ENCODE data around the gene KCNMB2. TPM values are rescaled to one million over a fixed set of nuclear protein-coding genes. Genes with fewer than 3 reads are reported as not detected.

The KCNMB2 gene
- total RNA-seq, 1 experiment from 2014 or later, result not detected

GRCh38 chr3:178487752-178488151 lies 48.5 kb upstream of the KCNMB2 start:
- Mint-ChIP-seq H3K4me3 (no peak overlapping the region), H3K9me3 (no peaks in the 10 kb centered on the region), H3K4me1 (peaks cover 24% of the 10 kb centered on the region), H3K36me3 (no peaks in the 10 kb centered on the region), H3K27me3 (ENCODE audit: low read depth) (no peaks in the 10 kb centered on the region), H3K27ac (no peak overlapping the region)
- ChIA-PET POLR2A (no interaction called here), CTCF (no interaction called here)
- no peak for ATAC-seq
- DNase-seq (ENCODE audit: low spot score), result no peak
- TF ChIP-seq HMGA2 (CRISPR knock-in tag; IDR thresholded peaks at IDR 0.05) (peak; percentile 87; the same call in 1 of the 2 replicates), ZMAT4 (CRISPR knock-in tag; IDR thresholded peaks at IDR 0.05) (no peak), SOX15 (CRISPR knock-in tag; IDR thresholded peaks at IDR 0.05) (no peak), AR (CRISPR knock-in tag; IDR thresholded peaks at IDR 0.05) (no peak), SMAD4 (CRISPR knock-in tag; IDR thresholded peaks at IDR 0.05) (no peak), HMGXB4 (CRISPR knock-in tag; IDR thresholded peaks at IDR 0.05) (no peak)
- TF ChIP-seq, protein P1, sequence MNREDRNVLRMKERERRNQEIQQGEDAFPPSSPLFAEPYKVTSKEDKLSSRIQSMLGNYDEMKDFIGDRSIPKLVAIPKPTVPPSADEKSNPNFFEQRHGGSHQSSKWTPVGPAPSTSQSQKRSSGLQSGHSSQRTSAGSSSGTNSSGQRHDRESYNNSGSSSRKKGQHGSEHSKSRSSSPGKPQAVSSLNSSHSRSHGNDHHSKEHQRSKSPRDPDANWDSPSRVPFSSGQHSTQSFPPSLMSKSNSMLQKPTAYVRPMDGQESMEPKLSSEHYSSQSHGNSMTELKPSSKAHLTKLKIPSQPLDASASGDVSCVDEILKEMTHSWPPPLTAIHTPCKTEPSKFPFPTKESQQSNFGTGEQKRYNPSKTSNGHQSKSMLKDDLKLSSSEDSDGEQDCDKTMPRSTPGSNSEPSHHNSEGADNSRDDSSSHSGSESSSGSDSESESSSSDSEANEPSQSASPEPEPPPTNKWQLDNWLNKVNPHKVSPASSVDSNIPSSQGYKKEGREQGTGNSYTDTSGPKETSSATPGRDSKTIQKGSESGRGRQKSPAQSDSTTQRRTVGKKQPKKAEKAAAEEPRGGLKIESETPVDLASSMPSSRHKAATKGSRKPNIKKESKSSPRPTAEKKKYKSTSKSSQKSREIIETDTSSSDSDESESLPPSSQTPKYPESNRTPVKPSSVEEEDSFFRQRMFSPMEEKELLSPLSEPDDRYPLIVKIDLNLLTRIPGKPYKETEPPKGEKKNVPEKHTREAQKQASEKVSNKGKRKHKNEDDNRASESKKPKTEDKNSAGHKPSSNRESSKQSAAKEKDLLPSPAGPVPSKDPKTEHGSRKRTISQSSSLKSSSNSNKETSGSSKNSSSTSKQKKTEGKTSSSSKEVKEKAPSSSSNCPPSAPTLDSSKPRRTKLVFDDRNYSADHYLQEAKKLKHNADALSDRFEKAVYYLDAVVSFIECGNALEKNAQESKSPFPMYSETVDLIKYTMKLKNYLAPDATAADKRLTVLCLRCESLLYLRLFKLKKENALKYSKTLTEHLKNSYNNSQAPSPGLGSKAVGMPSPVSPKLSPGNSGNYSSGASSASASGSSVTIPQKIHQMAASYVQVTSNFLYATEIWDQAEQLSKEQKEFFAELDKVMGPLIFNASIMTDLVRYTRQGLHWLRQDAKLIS (CRISPR knock-in tag; IDR thresholded peaks at IDR 0.05; ENCODE audit: borderline replicate concordance), result no peak
- TF ChIP-seq, protein P2, sequence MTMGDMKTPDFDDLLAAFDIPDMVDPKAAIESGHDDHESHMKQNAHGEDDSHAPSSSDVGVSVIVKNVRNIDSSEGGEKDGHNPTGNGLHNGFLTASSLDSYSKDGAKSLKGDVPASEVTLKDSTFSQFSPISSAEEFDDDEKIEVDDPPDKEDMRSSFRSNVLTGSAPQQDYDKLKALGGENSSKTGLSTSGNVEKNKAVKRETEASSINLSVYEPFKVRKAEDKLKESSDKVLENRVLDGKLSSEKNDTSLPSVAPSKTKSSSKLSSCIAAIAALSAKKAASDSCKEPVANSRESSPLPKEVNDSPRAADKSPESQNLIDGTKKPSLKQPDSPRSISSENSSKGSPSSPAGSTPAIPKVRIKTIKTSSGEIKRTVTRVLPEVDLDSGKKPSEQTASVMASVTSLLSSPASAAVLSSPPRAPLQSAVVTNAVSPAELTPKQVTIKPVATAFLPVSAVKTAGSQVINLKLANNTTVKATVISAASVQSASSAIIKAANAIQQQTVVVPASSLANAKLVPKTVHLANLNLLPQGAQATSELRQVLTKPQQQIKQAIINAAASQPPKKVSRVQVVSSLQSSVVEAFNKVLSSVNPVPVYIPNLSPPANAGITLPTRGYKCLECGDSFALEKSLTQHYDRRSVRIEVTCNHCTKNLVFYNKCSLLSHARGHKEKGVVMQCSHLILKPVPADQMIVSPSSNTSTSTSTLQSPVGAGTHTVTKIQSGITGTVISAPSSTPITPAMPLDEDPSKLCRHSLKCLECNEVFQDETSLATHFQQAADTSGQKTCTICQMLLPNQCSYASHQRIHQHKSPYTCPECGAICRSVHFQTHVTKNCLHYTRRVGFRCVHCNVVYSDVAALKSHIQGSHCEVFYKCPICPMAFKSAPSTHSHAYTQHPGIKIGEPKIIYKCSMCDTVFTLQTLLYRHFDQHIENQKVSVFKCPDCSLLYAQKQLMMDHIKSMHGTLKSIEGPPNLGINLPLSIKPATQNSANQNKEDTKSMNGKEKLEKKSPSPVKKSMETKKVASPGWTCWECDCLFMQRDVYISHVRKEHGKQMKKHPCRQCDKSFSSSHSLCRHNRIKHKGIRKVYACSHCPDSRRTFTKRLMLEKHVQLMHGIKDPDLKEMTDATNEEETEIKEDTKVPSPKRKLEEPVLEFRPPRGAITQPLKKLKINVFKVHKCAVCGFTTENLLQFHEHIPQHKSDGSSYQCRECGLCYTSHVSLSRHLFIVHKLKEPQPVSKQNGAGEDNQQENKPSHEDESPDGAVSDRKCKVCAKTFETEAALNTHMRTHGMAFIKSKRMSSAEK (CRISPR knock-in tag; IDR thresholded peaks at IDR 0.05; ENCODE audit: borderline replicate concordance), result no peak

DNA sequence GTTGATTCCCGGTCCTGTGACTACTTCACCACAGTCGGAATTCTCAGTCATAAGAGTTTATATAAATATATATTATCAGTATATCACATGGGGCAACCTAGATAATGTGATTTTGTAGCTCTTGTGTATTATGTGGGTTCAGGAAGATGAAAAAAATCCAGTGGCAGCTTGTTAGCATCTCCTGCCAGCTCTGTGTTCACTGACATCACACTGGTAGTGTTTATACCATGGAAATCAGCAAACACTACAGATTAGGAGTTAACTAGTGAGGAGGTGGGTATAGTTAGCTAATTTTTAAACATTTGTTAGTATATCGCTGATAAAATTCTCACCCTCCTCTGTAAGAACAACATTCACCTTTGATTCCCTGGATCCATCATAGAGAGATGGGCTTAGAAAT lies 44.5 kb upstream of the KCNMB2 start:
- POLR2A ChIA-PET, result no interaction called here
- peaks cover 13% of the 10 kb centered on the region for H3K4me1 Mint-ChIP-seq
- H3K27ac Mint-ChIP-seq, result no peak overlapping the region

More for the DNA sequence above, 44.5 kb upstream of the KCNMB2 start:
- peaks cover 30% of the 10 kb centered on the region for H3K9me3 Mint-ChIP-seq
- ATAC-seq (no peak), DNase-seq (ENCODE audit: low spot score) (no peak)
- CTCF ChIA-PET, result no interaction called here
- H3K27me3 Mint-ChIP-seq (ENCODE audit: low read depth), result no peaks in the 10 kb centered on the region
- peaks cover 18% of the 10 kb centered on the region for H3K36me3 Mint-ChIP-seq
- TF ChIP-seq ZNF416 (CRISPR knock-in tag; IDR thresholded peaks at IDR 0.05) (no peak), GRHL2 (CRISPR knock-in tag; IDR thresholded peaks at IDR 0.05; ENCODE audit: insufficient replicate concordance, severe bottlenecking) (no peak), NFE2L1 (CRISPR knock-in tag; IDR thresholded peaks at IDR 0.05) (no peak), SP1 (CRISPR knock-in tag; conservative IDR thresholded peaks at IDR 0.05) (no peak)
- TF ChIP-seq, protein P3, sequence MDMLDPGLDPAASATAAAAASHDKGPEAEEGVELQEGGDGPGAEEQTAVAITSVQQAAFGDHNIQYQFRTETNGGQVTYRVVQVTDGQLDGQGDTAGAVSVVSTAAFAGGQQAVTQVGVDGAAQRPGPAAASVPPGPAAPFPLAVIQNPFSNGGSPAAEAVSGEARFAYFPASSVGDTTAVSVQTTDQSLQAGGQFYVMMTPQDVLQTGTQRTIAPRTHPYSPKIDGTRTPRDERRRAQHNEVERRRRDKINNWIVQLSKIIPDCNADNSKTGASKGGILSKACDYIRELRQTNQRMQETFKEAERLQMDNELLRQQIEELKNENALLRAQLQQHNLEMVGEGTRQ (CRISPR knock-in tag; IDR thresholded peaks at IDR 0.05), result no peak
- H3K4me3 Mint-ChIP-seq, result no peak overlapping the region
